Activated CD4-positive, CD25-positive, alpha-beta regulatory T cell treated with anti-CD3 and anti-CD28 coated beads, Interleukin-2, amount 50 U/mL, for 16 hours (primary cell): Measurements from ENCODE around the gene TBC1D3I.
"Not testable (repeated sequence)": the region's sequence is repeated elsewhere in the genome, so short reads cannot be mapped to it uniquely, and the experiment has no call there.

Experiments used
- DNase-seq: peaks from one replicate; pipeline ENCODE4 v3.0.0-alpha.2; 2020; ENCODE audit warnings: low read depth, low spot score

The TBC1D3I gene

DNA sequence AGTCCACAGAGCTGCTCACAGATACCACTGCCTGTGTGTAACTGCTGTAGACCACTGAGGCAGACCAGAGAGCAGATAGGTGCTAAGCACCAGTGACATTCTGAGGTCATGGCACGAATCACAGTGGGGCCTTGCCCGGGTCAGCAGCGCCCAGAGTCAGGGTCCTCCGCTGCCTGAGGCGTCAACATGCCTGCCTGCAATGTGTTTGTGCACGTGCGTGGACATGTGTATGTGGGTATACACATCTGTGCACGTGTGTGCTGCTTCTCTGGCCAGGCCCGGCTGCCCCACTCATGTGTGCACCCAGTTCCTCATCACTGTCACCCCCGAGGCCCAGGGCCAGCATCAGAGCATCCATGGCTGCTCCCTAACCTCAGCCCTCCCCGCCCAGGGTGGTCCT is at the start of gene TBC1D3I:
TSS of gene TBC1D3I (minus strand) at position 101 of the 400 bp plus-strand sequence. CDS start 1,585 bp downstream, outside the sequence.
- not testable (repeated sequence) for DNase-seq

DNA sequence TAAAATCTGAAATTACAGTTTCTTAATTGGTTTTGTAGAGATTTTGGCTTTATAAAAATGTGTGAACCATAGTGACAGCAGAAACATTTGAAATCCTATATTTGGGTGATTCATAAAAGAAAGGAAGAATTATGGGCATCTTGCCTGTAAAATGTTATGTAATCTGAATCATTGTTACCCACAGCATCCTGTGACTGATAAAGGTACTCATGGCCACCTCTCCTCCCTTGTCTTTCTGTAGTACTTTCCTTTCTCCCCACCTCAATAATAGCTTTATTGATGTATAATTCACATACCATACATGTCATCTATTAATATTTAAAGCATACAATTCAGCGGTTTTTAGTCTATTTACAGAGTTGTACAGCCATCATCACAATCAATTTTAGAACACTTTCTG is 30.8 kb upstream of the TBC1D3I start:
- DNase-seq: not testable (repeated sequence)

DNA sequence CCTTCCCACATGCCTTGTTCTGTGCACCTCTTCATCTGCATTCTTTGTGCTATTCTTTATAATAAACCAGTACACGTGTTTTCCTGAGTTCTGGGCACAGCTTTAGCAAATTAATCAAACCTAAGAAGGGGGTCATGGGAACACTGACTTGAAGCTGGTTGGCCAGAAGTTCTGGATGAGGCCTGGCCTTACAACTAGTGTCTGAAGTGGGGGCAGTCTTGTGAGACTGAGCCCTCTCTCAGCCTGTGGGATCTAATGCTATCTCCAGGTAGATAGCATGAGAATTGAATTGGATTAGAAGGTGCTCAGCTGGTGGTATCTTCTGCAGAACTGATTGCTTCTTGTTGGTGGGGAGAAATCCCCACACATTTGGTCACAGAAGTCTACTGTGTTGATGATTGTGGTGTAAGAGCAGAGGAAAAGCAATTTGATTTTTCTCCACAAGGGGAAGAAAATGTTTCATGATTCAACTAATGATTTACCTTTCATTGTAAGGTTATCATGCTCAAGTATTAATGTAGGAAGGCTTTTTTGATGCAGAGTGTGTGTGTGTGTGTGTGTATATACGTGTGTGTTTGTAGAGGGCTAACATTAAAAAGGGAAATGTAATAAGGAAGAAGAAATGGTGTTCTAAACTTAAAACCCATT is 25.7 kb upstream of the TBC1D3I start:
- not testable (repeated sequence) for DNase-seq

DNA sequence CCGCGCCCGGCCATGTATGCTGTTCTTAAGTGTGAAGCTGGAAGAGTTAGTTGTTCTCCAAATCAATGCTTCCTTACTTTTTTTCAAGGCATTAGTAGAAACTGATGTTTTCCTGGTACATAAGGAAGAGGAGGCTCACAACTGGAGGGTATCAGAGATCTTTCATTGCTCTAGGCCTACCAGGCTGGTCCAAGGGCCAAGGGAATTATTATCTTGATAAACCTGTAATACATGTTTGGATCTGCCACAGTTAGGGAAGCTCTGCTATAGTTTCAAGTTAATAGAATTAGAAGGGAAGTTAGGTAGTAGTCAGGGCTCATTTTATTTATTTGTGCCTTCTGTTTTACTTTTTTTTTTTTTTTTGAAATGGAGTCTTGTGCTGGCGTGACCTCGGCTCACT is 19.8 kb upstream of the TBC1D3I start:
- not testable (repeated sequence) for DNase-seq

DNA sequence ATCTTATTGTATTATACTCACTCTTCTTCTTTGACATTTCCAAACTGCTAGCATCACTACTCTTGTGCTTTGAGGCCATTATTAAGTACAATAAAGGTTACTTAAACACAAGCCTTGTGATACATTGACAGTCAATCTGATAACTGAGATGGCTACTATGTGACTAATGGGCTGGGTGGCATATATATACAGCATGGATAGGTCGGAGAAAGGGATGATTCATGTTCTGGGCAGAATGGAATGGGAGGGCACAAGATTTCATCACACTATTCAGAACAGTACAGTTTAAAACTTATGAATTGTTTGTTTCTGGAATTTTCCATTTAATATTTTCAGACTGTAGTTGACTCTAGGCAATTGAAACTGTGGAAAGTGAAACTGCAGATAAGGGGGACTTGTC is 18.9 kb upstream of the TBC1D3I start:
- not testable (repeated sequence) for DNase-seq

DNA sequence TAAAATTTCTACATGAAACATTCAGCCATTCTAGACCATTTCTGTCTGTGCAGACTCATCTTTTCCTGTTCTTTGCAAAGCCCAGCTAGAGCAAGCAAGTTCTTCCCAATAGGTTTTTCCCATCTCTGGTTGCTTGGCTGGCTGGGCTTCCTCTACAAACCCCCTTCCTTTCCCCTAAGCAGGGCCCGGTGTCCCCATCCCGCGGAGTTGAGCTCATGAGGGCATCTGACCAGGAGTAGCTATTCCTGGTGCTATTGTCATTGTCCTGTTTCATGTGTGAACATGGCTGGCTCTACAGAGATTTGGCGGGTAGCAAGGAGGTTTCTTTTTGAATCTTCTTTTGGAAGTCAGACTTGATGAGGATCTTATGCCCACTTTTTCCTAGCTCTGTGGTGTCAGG is 22.3 kb downstream of the TBC1D3I start:
- DNase-seq: not testable (repeated sequence)

DNA sequence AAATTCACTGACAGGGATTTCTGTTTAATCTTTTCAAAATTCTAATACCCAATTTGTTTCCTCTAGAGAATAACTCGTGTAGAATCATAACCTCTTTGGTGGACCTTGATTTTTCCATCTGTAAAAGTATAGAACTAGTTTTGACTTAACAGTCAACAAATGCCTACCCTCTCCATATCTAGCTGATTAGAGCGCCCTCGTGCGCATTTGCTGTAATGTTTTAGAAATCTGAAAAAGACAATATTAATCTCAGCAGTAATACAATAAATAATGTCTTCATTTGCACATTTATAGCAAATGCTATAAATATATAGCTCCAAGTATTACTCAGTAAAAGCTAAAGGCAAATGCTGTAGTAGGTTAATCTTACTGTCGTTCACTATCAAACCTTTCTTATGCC is 34.7 kb downstream of the TBC1D3I start:
- DNase-seq: not testable (repeated sequence)

DNA sequence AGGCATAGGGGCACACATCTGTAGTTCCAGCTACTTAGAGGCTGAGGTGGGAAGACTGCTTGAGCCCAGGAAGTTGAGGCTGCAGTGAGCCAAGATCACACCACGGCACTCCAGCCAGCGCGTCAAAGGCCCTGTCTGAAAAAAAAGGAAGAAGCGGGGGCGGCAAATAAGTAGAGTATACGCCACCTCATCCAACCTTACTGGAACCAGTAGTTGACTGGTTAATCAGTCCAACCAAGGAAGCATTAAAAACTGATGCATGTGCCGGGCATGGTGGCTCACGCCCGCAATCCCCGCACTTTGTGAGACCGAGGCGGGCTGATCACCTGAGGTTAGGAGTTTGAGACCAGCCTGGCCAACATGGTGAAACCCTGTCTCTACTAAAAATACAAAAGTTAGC is 41.4 kb downstream of the TBC1D3I start:
- DNase-seq: not testable (repeated sequence)

DNA sequence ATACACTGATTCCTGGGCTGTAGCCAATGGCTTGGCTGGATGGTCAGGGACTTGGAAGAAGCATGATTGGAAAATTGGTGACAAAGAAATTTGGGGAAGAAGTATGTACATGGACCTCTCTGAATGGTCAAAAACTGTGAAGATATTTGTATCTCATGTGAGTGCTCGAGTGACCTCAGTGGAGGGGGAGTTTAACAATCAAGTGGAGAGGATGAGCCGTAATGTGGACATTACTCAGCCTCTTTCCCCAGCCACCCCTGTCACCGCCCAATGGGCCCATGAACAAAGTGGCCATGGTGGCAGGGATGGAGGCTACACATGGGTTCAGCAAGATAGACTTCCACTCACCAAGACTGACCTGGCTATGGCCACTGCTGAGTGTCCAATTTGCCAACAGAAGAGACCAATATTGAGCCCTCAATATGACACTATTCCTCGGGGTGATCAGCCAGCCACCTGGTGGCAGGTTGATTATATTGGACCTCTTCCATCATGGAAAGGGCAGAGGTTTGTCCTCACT is 42.7 kb downstream of the TBC1D3I start:
- DNase-seq: not testable (repeated sequence)

DNA sequence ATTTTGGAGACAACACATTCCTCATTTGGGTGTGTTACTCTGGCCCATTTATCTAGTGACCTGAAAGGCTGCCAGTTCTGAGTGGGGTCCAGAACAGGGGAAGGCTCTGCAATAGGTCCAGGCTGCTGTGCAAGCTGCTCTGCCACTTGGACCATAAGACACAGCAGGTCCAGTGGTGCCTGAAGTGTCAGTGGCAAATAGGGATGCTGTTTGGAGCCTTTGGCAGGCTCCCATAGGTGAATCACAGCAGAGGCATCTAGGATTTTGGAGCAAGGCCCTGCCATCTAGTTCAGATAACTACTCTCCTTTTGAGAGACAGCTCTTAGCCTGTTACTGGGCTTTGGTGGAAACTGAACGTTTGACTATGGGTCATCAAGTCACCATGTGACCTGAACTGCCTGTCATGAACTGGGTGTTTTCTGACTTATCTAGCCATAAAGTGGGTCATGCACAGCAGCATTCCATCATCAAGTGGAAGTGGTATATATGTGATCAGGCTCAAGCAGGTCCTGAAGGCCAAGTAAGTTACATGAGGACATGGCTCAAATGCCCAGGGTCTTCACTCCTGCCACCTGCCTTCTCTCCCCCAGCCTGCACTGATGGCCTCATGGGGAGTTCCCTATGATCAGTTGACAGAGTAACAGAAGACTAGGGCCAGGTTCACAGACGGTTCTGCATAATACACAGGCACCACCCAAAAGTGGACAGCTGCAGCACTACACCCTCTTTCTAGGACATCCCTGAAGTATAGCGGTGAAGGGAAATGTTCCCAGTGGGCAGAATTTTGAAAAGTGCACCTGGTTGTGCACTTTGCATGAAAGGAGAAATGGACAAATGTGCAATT is 43.4 kb downstream of the TBC1D3I start:
- not testable (repeated sequence) for DNase-seq

DNA sequence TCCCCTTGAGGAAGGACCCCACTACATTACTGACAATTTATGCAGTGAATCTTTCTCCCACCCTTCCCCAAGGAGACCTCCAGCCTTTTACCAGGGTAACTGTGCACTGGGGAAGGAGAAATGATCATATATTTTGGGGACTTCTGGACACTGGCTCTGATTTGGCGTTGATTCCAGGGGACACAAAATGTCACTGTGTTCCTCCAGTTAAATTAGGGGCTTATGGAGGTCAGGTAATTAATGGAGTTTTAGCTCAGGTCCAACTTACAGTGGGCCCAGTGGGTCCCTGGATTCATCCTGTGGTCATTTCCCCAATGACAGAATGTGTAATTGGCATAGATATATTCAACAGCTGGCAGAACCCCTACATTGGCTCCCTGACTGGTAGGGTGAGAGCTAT is 44.8 kb downstream of the TBC1D3I start:
- DNase-seq: not testable (repeated sequence)

DNA sequence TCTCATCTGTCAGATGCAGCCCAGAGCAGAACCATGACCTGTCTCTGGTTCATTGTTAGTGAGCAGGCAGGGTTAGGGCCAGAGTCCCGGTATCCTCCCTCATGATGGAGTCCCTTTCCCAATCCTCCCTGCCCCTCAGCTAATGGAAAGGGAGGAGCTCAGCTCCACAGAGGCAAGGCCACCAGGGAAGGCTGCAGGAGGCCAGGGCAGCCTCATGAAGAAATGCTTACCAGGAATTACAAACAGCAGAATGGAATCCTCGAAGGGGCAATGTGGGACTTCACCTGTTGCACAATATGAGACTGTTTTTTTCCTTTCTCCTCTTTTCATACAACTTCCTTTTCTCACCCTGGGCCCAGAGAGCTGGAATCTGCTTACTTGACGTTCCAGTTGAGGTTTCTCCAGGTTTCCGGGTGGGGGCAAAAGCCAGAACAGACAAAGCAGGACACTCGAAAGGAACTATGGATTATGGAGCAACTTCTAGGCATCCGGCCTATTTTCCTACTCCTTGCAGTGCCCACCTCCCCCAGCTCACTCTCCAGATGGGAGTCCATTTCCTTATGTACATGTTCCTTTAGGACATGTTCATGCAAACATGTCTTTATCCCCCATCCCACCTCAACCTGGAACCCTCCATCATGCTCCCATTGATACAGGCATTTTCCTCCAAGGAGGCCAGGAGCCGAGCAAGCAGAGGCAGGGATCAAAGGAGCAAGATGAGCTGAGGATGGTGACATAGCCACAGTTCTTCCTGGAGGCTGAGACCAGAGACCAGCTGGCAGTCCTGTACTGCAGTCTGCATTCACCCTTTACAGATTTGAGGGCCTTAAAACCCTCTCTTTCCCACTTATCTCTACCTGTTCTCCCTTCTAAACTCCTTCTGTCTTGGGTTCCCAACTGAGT is 48.7 kb downstream of the TBC1D3I start:
- DNase-seq: not testable (repeated sequence)

DNA sequence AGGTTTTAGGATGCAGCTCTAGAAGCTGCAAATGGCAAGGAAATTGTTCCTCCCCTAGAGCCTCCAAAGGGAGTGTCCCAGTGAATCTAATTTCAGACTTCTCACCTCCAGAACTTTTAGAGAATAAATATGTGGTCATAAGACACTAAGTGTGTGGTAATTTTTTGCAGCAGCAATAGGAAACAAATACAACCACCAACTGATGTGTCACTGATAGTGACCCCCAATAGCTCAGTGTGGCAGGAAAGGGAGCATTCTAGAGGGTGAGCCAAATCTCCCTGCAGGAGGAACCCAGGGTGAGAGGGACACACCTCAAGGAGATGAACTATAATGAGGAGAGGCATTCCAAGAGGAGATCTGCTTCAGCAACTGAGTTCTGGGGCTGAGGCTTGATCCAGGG is 49.5 kb downstream of the TBC1D3I start:
- DNase-seq: no peak

DNA sequence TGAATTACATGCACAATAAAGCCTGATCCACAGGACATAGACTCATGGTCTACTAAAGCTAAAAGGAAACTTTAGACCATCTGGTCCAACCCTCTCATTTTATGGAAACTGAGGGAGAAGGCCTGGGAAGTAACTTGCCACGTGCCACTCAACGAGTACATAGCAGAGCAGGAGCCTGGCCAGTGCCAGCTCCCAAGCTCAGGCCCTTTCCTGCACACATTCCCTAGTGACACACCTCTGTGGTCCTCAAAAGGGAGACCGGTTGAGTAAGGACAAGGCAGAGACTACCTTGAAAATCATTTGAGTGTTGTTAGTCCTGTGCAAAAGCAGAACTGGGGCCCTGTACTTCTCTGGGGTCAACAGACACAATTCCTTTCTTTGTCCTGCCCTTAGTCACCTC is 50.7 kb downstream of the TBC1D3I start:
- DNase-seq: no peak

DNA sequence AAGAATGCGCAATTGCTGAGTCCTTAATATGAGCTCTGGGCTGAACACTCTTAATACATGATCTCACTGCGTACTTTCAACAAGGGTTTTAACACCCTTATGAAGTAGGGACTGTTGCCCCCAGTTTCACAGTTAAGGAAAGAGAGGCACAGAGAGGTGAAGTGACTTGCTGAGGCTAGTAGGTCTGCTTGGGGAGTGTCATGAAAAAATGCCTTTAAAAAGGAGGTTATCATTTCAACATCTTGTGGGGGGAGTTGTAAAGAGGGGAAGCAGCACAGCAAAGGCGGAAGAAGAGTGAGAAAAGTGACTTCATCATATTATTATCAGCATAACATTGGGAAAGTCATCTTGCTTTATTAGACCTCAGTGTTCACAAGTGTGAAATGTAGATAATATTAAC is 51.4 kb downstream of the TBC1D3I start:
- no peak for DNase-seq

DNA sequence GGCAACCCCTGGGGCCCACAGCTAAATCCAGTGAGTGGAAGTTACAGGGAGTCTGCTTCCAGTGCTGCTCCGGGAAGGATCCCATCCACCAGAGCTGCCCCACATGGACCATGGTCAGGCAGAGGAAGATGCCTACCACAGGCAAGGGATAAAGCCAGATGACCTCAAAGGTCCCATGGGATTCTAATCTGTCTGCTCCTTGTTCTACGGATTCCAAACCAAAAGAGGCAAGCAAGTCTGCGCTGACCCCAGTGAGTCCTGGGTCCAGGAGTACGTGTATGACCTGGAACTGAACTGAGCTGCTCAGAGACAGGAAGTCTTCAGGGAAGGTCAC is 52.1 kb downstream of the TBC1D3I start:
- no peak for DNase-seq

DNA sequence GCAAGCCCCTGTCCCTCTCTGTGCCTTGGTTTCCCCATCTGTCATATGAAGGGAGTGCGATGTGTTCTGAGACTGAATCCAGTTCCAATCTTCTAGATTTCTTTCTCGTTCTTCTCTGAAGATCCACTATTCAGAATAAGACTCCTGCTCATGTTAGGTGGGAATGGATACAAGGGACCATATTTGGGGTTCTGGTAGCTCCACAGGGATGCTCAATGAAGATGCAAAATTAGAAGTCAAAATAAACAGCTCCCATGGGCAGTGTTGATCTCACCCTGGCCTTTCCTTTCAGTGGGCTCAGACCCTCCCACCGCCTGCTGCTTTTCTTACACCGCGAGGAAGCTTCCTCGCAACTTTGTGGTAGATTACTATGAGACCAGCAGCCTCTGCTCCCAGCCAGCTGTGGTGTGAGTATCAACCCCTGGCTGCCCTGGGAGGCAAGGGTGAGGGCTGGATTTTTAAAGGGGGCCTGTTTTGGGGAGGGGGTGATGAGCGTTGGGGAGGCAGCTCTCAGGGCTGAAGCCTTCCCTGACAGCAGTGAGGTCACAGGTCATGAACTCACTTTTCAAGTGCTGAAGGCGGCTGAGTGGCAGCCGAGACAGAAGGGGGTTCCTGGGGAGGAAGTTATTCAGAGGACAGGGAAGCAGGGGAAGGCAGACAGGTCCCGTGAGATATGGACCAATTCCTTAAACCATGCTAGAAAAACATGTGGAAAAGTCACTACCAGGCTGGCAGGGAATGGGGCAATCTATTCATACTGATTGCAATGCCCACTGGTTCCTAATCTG is 52.7 kb downstream of the TBC1D3I start:
- DNase-seq: not testable (repeated sequence)

DNA sequence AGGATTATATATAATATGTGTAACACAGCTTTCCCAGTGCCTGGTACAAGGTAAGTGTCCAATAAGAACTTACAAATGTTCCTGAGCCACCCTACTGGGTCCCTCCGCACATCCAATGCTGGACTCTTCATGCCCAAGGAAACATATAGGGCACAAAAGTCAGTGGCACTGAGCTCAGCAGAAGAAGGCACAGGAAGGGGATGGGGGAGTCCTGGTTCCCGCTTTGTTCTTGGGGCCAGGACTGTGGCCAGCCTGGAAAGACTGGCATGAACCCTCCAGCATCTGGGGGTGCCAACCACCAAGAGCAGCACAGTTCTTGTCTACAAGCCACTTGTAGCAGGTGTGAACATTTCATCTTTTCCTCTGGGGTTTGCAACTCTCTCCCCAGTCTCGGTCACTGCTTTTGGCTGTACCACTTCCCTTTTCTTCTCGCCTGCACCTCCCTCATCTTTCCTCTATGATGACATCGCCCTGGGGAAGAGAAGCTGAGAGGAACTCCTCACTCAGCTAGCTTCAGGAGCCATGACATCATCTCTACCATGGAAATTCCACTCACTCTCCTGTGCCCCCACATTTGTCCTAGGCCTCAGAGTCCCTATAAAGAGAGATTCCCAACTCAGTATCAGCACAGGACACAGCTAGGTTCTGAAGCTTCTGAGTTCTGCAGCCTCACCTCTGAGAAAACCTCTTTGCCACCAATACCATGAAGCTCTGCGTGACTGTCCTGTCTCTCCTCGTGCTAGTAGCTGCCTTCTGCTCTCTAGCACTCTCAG is 53.7 kb downstream of the TBC1D3I start, which contains the start of gene CCL4L2:
TSS of gene CCL4L2 (plus strand) at position 625 of the 773 bp plus-strand sequence.
- not testable (repeated sequence) for DNase-seq

DNA sequence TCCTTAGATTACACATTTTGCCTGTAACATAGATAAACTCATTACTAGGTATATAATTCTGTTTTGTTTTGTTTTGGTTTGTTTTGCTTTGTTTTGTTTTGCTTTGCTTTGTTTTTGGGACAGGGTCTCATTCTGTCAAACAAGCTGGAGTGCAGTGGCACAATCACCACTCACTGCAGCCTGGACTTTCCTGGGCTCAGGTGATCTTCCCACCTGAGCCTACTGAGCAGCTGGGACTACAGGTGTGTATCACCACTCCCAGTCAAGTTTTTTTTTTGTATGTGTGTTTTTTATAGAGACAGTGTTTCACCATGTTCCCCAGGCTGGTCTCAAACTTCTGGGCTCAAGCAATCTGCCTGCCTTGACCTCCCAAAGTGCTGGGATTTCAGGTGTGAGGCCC is 54.8 kb downstream of the TBC1D3I start:
- DNase-seq: no peak

DNA sequence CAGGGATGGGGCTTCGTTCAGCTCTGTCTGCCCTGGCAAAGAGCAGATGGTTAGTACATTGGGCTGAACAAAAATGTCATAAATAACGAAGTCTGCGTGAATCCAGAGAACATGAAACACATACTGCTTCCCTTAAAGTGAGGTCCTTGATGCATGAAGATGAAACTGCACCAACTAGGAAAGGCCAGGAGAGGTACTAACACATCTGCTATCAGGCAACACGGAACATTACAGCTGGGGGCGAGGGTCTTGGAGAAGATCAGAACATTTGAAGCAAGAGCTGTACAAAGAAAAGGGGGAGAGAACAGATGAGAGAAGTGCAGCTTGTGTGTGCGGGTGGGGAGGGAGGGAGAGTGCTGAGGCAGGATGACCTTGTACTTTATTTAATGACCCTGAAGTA is 57.0 kb downstream of the TBC1D3I start:
- not testable (repeated sequence) for DNase-seq
